ACC112 (cell line): Measurements from ENCODE around the gene TOM1L1.

Experiments used
- H2AFZ ChIP-seq: fragments of 200-600 bp; sonication (generic); one replicate; pipeline ENCODE4 v1.6.0; 2017; ENCODE audit warnings: antibody characterized with exemption, low read length; ENCODE audit not compliant: unreplicated experiment
- H3K27ac ChIP-seq: fragments of 200-600 bp; sonication (generic); 2 replicates; pipeline ENCODE4 v1.5.1; 2014; ENCODE audit warnings: low read depth, mild to moderate bottlenecking, antibody characterized with exemption, low read length, moderate library complexity
- H3K27me3 ChIP-seq: fragments of 200-600 bp; sonication (generic); 2 replicates; pipeline ENCODE4 v1.6.1; 2014; ENCODE audit warnings: mild to moderate bottlenecking, antibody characterized with exemption, low read length, moderate library complexity, mixed read lengths; ENCODE audit not compliant: insufficient read depth
- H3K36me3 ChIP-seq: fragments of 200-600 bp; sonication (generic); 2 replicates; pipeline ENCODE4 v1.6.1; 2016; ENCODE audit warnings: mild to moderate bottlenecking, antibody characterized with exemption, low read length, moderate library complexity, mixed read lengths; ENCODE audit not compliant: insufficient read depth
- H3K4me1 ChIP-seq: fragments of 200-600 bp; sonication (generic); one replicate; pipeline ENCODE4 v1.6.1; 2016; ENCODE audit warnings: low read length, mixed read lengths; ENCODE audit not compliant: insufficient read depth, unreplicated experiment, control insufficient read depth
- H3K4me3 ChIP-seq: fragments of 200-600 bp; sonication (generic); 2 replicates; pipeline ENCODE4 v1.5.1; 2014; ENCODE audit warnings: mild to moderate bottlenecking, low read depth, low read length
- H3K79me2 ChIP-seq: fragments of 200-600 bp; sonication (generic); one replicate; pipeline ENCODE4 v1.6.0; 2016; ENCODE audit warnings: low read length; ENCODE audit not compliant: control insufficient read depth, unreplicated experiment, insufficient read depth

TOM1L1 gene

GRCh38 chr17:54919425-54919824, 18.8 kb downstream of the TOM1L1 start:
- Histone ChIP-seq H3K27ac (no peak overlapping the region), H3K4me1 (no peaks in the 10 kb centered on the region), H3K36me3 (peaks cover 34% of the 10 kb centered on the region), H3K79me2 (no peaks in the 10 kb centered on the region), H2AFZ (no peak overlapping the region), H3K4me3 (no peak overlapping the region), H3K27me3 (no peaks in the 10 kb centered on the region)

- peaks cover 22% of the 10 kb centered on the region for H3K36me3 ChIP-seq
- H3K27me3 ChIP-seq = no peaks in the 10 kb centered on the region
- no peak overlapping the region for H2AFZ ChIP-seq
- H3K79me2 ChIP-seq = no peaks in the 10 kb centered on the region
- H3K27ac ChIP-seq = no peak overlapping the region
- H3K4me3 ChIP-seq = no peak overlapping the region
- H3K4me1 ChIP-seq = no peaks in the 10 kb centered on the region
Observed at GRCh38 chr17:54920819-54921218, 20.2 kb downstream of the TOM1L1 start.

GRCh38 chr17:54924405-54924804, 23.8 kb downstream of the TOM1L1 start:
- Histone ChIP-seq H3K4me3 (no peak overlapping the region), H3K79me2 (no peaks in the 10 kb centered on the region), H3K27ac (no peak overlapping the region), H3K27me3 (no peaks in the 10 kb centered on the region), H2AFZ (no peak overlapping the region), H3K4me1 (peaks cover 10% of the 10 kb centered on the region), H3K36me3 (no peaks in the 10 kb centered on the region)

- Histone ChIP-seq H3K27ac (no peak overlapping the region), H3K27me3 (no peaks in the 10 kb centered on the region), H3K4me3 (no peak overlapping the region), H2AFZ (no peak overlapping the region), H3K36me3 (peaks cover 4% of the 10 kb centered on the region; the same call in 1 of the 2 replicates), H3K4me1 (peaks cover 10% of the 10 kb centered on the region), H3K79me2 (no peaks in the 10 kb centered on the region)
Observed at GRCh38 chr17:54927525-54927924, 26.9 kb downstream of the TOM1L1 start.

GRCh38 chr17:54932711-54933110, 32.1 kb downstream of the TOM1L1 start:
- Histone ChIP-seq H3K4me1 (peaks cover 10% of the 10 kb centered on the region), H3K27me3 (no peaks in the 10 kb centered on the region), H3K27ac (no peak overlapping the region), H2AFZ (no peak overlapping the region), H3K36me3 (peaks cover 10% of the 10 kb centered on the region), H3K79me2 (no peaks in the 10 kb centered on the region), H3K4me3 (no peak overlapping the region)

- Histone ChIP-seq H3K79me2 (no peaks in the 10 kb centered on the region), H3K4me1 (peaks cover 2% of the 10 kb centered on the region), H2AFZ (no peak overlapping the region), H3K36me3 (peaks cover 10% of the 10 kb centered on the region), H3K4me3 (no peak overlapping the region), H3K27me3 (no peaks in the 10 kb centered on the region), H3K27ac (no peak overlapping the region)
Observed at GRCh38 chr17:54933921-54934320, 33.3 kb downstream of the TOM1L1 start.

- no peak overlapping the region for H2AFZ ChIP-seq
- no peak overlapping the region for H3K27ac ChIP-seq
- no peak overlapping the region for H3K4me3 ChIP-seq
- no peaks in the 10 kb centered on the region for H3K79me2 ChIP-seq
- peaks cover 7% of the 10 kb centered on the region for H3K36me3 ChIP-seq
- no peaks in the 10 kb centered on the region for H3K4me1 ChIP-seq
- H3K27me3 ChIP-seq = no peaks in the 10 kb centered on the region
Observed at GRCh38 chr17:54935471-54935870, 34.8 kb downstream of the TOM1L1 start.

GRCh38 chr17:54937018-54937417, 36.4 kb downstream of the TOM1L1 start:
- H3K4me1 ChIP-seq = no peaks in the 10 kb centered on the region
- H3K79me2 ChIP-seq = no peaks in the 10 kb centered on the region
- peaks cover 7% of the 10 kb centered on the region; the same call in 1 of the 2 replicates for H3K36me3 ChIP-seq
- H2AFZ ChIP-seq = no peak overlapping the region
- no peak overlapping the region for H3K27ac ChIP-seq
- no peak overlapping the region for H3K4me3 ChIP-seq
- no peaks in the 10 kb centered on the region for H3K27me3 ChIP-seq

GRCh38 chr17:54937426-54937825, 36.8 kb downstream of the TOM1L1 start:
- Histone ChIP-seq H3K27me3 (no peaks in the 10 kb centered on the region), H3K27ac (no peak overlapping the region), H2AFZ (no peak overlapping the region), H3K4me3 (no peak overlapping the region), H3K4me1 (no peaks in the 10 kb centered on the region), H3K36me3 (peaks cover 7% of the 10 kb centered on the region; the same call in 1 of the 2 replicates), H3K79me2 (no peaks in the 10 kb centered on the region)

- H3K36me3 ChIP-seq = peaks cover 7% of the 10 kb centered on the region; the same call in 1 of the 2 replicates
- no peaks in the 10 kb centered on the region for H3K79me2 ChIP-seq
- no peak overlapping the region for H3K27ac ChIP-seq
- no peak overlapping the region for H3K4me3 ChIP-seq
- H3K4me1 ChIP-seq = no peaks in the 10 kb centered on the region
- no peaks in the 10 kb centered on the region for H3K27me3 ChIP-seq
- no peak overlapping the region for H2AFZ ChIP-seq
Observed at GRCh38 chr17:54941285-54941684, 40.6 kb downstream of the TOM1L1 start.

- Histone ChIP-seq H3K79me2 (no peaks in the 10 kb centered on the region), H3K4me3 (no peak overlapping the region), H3K27ac (no peak overlapping the region), H3K27me3 (no peaks in the 10 kb centered on the region), H2AFZ (no peak overlapping the region), H3K36me3 (peaks cover 9% of the 10 kb centered on the region), H3K4me1 (peaks cover 14% of the 10 kb centered on the region)
Observed at GRCh38 chr17:54944796-54945195, 44.1 kb downstream of the TOM1L1 start.
